Calu3 (cell line): ENCODE results near the gene KAT14. TPM values are rescaled to one million over a fixed set of nuclear protein-coding genes. Genes with fewer than 3 reads are reported as not detected.
"Not testable (repeated sequence)": the region's sequence is repeated elsewhere in the genome, so short reads cannot be mapped to it uniquely, and the experiment has no call there.

ENCODE experiments used
- BruUV-seq: library from RNA; stranded (reverse); fragments of 400-500 nt; replicated peaks from 2 replicates; lab custom pipeline; 2021; lab: Mats Ljungman, UMichigan
- CTCF ChIA-PET: fragments of 300-600 bp; sonication (Branson Sonifier 250); formaldehyde crosslinking; loops from one replicate; lab custom pipeline; 2022; ENCODE audit warnings: antibody characterized with exemption; lab: Charles Lee
- DNase-seq: peaks from one replicate; pipeline ENCODE4 v3.0.0; 2022
- H3K27ac Mint-ChIP-seq: one replicate; pipeline ENCODE4 v1.8.0; 2022; ENCODE audit warnings: mixed read lengths; ENCODE audit not compliant: unreplicated experiment
- H3K27me3 Mint-ChIP-seq: one replicate; pipeline ENCODE4 v1.8.0; 2022; ENCODE audit warnings: mixed read lengths; ENCODE audit not compliant: unreplicated experiment
- H3K36me3 Mint-ChIP-seq: one replicate; pipeline ENCODE4 v1.8.0; 2022; ENCODE audit warnings: mild to moderate bottlenecking, moderate library complexity, mixed read lengths; ENCODE audit not compliant: insufficient read depth, unreplicated experiment
- H3K4me1 Mint-ChIP-seq: one replicate; pipeline ENCODE4 v1.8.0; 2022; ENCODE audit warnings: mild to moderate bottlenecking, low read depth, mixed read lengths; ENCODE audit not compliant: unreplicated experiment
- H3K4me3 Mint-ChIP-seq: one replicate; pipeline ENCODE4 v1.8.0; 2022; ENCODE audit warnings: mild to moderate bottlenecking, low read depth, moderate library complexity, mixed read lengths; ENCODE audit not compliant: unreplicated experiment
- H3K9me3 Mint-ChIP-seq: one replicate; pipeline ENCODE4 v1.8.0; 2022; ENCODE audit warnings: low read depth, mixed read lengths; ENCODE audit not compliant: unreplicated experiment
- CTCF ChIP-seq: fragments of 200-600 bp; IDR thresholded peaks from one replicate; pipeline ENCODE4 v1.8.0; 2022; ENCODE audit warnings: antibody characterized with exemption; ENCODE audit not compliant: unreplicated experiment
- intact Hi-C: fragments of 100-400 bp; cut with micrococcal nuclease; formaldehyde crosslinking; loops from one replicate; pipeline ENCODE4 v1.10.0; 2022; ENCODE audit not compliant: unreplicated experiment
- total RNA-seq: library from RNA; stranded (reverse); gene quantifications from 2 replicates; pipeline ENCODE4 v1.2.3, GENCODE V29; 2022

Gene KAT14
- total RNA-seq, 1 experiment from 2014 or later: 3.1 TPM

- CTCF ChIA-PET: no interaction called here
- DNase-seq: no peak
- no peaks in the 10 kb centered on the region for H3K27me3 Mint-ChIP-seq
- no peaks in the 10 kb centered on the region for H3K4me1 Mint-ChIP-seq
- no peak overlapping the region for H3K4me3 Mint-ChIP-seq
- no peak overlapping the region for H3K27ac Mint-ChIP-seq
- no peaks in the 10 kb centered on the region for H3K9me3 Mint-ChIP-seq
- intact Hi-C loops: no loop called here
- H3K36me3 Mint-ChIP-seq: no peaks in the 10 kb centered on the region
- TF ChIP-seq CTCF: no peak
- no TSS peak for BruUV-seq
Measured at GRCh38 chr20:18188434-18188833, 50.8 kb downstream of the KAT14 start.

- BruUV-seq: no TSS peak
- Mint-ChIP-seq H3K4me3 (no peak overlapping the region), H3K36me3 (no peaks in the 10 kb centered on the region), H3K4me1 (no peaks in the 10 kb centered on the region), H3K27ac (no peak overlapping the region), H3K27me3 (no peaks in the 10 kb centered on the region), H3K9me3 (no peaks in the 10 kb centered on the region)
- CTCF ChIA-PET: no interaction called here
- DNase-seq: no peak
- intact Hi-C loops: no loop called here
- TF ChIP-seq CTCF: no peak
Measured at GRCh38 chr20:18190338-18191233, 52.9 kb downstream of the KAT14 start.

DNA sequence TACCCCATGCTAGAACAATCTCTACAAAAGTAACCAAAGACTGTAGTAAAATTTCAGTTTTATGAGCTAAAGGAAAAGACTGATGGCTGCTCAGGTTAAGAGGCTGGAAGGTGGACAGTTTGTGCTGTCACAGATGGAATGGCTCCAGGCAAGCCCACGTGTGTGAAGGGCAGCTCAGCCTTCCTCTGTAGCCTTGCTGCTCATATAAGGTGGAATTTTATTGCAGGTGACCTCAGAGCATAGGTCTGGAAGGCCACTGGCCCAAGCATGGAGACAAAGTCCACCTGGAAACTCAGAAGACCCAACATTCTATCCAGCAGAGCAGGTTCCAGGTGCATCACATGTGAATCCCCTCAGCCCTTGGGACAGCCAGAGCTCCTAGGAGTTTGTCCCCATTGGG is 53.6 kb downstream of the KAT14 start:
- no TSS peak for BruUV-seq
- TF ChIP-seq CTCF: no peak
- no peaks in the 10 kb centered on the region for H3K27me3 Mint-ChIP-seq
- H3K27ac Mint-ChIP-seq: no peak overlapping the region
- H3K9me3 Mint-ChIP-seq: no peaks in the 10 kb centered on the region
- no peak overlapping the region for H3K4me3 Mint-ChIP-seq
- no peaks in the 10 kb centered on the region for H3K4me1 Mint-ChIP-seq
- no peaks in the 10 kb centered on the region for H3K36me3 Mint-ChIP-seq
- CTCF ChIA-PET: no interaction called here
- no peak for DNase-seq
- intact Hi-C loops: no loop called here

DNA sequence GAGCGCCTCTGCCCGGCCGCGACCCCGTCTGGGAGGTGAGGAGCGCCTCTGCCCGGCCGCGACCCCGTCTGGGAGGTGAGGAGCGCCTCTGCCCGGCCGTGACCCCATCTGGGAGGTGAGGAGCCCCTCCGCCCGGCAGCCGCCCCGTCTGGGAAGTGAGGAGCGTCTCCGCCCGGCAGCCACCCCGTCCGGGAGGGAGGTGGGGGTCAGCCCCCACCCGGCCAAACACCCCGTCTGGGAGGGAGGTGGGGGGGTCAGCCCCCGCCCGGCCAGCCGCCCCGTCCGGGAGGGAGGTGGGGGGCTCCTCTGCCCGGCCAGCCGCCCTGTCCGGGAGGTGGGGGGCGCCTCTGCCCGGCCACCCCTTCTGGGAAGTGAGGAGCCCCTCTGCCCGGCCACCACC is 56.8 kb downstream of the KAT14 start:
- intact Hi-C loops: not testable (repeated sequence)

GRCh38 chr20:18195931-18196330 is 58.3 kb downstream of the KAT14 start:
- no peak for TF ChIP-seq CTCF
- CTCF ChIA-PET: no interaction called here

More for the DNA sequence above, 56.8 kb downstream of the KAT14 start:
- H3K27me3 Mint-ChIP-seq, CTCF ChIA-PET, H3K9me3 Mint-ChIP-seq, DNase-seq, H3K4me1 Mint-ChIP-seq, H3K4me3 Mint-ChIP-seq, H3K36me3 Mint-ChIP-seq, H3K27ac Mint-ChIP-seq, BruUV-seq: not testable (repeated sequence)

More at GRCh38 chr20:18195931-18196330, 58.3 kb downstream of the KAT14 start:
- Mint-ChIP-seq H3K36me3 (no peaks in the 10 kb centered on the region), H3K27me3 (no peaks in the 10 kb centered on the region), H3K4me3 (no peak overlapping the region), H3K9me3 (no peaks in the 10 kb centered on the region), H3K4me1 (no peaks in the 10 kb centered on the region), H3K27ac (no peak overlapping the region)
- intact Hi-C loops: no loop called here
- DNase-seq: no peak
- BruUV-seq: no TSS peak
